Smooth muscle cell (in vitro differentiated cells): ENCODE measurements around the gene DPEP2NB. TPM values are rescaled to one million over a fixed set of nuclear protein-coding genes. Genes with fewer than 3 reads are reported as not detected.

Experiments
- DNase-seq: peaks from one replicate; lab custom pipeline; 2025; ENCODE audit not compliant: unreplicated experiment; lab: John Stamatoyannopoulos, UW
- H2AFZ ChIP-seq: fragments of 200-600 bp; sonication (generic); 2 replicates; pipeline ENCODE4 v1.6.0; 2016; ENCODE audit warnings: antibody characterized with exemption, low read depth, mild to moderate bottlenecking
- H3F3A ChIP-seq: fragments of 200-600 bp; sonication (generic); 2 replicates; pipeline ENCODE4 v1.6.0; 2017; ENCODE audit warnings: antibody characterized with exemption, low read depth
- H3K27ac ChIP-seq: fragments of 200-600 bp; sonication (generic); 2 replicates; pipeline ENCODE4 v1.5.1; 2016; ENCODE audit warnings: low read depth, mild to moderate bottlenecking
- H3K27me3 ChIP-seq: fragments of 200-600 bp; sonication (generic); 2 replicates; pipeline ENCODE4 v1.6.1; 2016; ENCODE audit warnings: low read depth, mild to moderate bottlenecking
- H3K36me3 ChIP-seq: fragments of 200-600 bp; sonication (generic); 2 replicates; pipeline ENCODE4 v1.5.1; 2016; ENCODE audit warnings: low read depth
- H3K4me1 ChIP-seq: fragments of 200-600 bp; sonication (generic); 2 replicates; pipeline ENCODE4 v1.5.1; 2016; ENCODE audit warnings: low read depth
- H3K4me2 ChIP-seq: fragments of 200-600 bp; sonication (generic); 2 replicates; pipeline ENCODE4 v1.6.0; 2016; ENCODE audit warnings: mild to moderate bottlenecking
- H3K4me3 ChIP-seq: fragments of 200-600 bp; sonication (generic); 2 replicates; pipeline ENCODE4 v1.5.1; 2016; ENCODE audit warnings: mild to moderate bottlenecking
- H3K79me2 ChIP-seq: fragments of 200-600 bp; sonication (generic); 2 replicates; pipeline ENCODE4 v1.6.0; 2016; ENCODE audit warnings: low read depth, mild to moderate bottlenecking
- H3K9ac ChIP-seq: fragments of 200-600 bp; sonication (generic); 2 replicates; pipeline ENCODE4 v1.6.0; 2016; ENCODE audit warnings: low read depth
- H3K9me3 ChIP-seq: fragments of 200-600 bp; sonication (generic); replicated peaks from 2 replicates; pipeline ENCODE4 v1.5.1; 2016; ENCODE audit warnings: low read depth
- H4K20me1 ChIP-seq: fragments of 200-600 bp; sonication (generic); 2 replicates; pipeline ENCODE4 v1.6.0; 2016; ENCODE audit warnings: low read depth
- CTCF ChIP-seq: fragments of 200-600 bp; sonication (generic); IDR thresholded peaks from 2 replicates; pipeline ENCODE4 v1.5.1; 2017; ENCODE audit warnings: borderline replicate concordance, mild to moderate bottlenecking, antibody characterized with exemption; ENCODE audit not compliant: insufficient read depth, poor library complexity, severe bottlenecking
- WGBS: methylation state at CpG from one replicate; pipeline ENCODE4 v1.1.7; 2016; ENCODE audit warnings: low lambda C conversion rate; 5-methylcytosine and 5-hydroxymethylcytosine counted together
- polyA plus RNA-seq: library from polyadenylated mRNA; unstranded; fragments of >200 nt; fragmentation: Nextera tagmentation; extraction: Ambion mirVana; gene quantifications from 2 replicates; pipeline ENCODE4 v1.2.1, GENCODE V29; 2016
- total RNA-seq: library from RNA; depleted of rRNA; stranded (reverse); fragments of >200 nt; gene quantifications from 2 replicates; pipeline ENCODE4 v1.2.3, GENCODE V29; 2014

Gene DPEP2NB
- total RNA-seq (not detected in 2 replicates), polyA plus RNA-seq (not detected in 2 replicates)

GRCh38 chr16:68015681-68016080, at the start of gene DPEP2NB:
Gene DPEP2NB (minus strand): TSS chr16:68015911. CDS start chr16:68015770, 141 bp downstream.
- H2AFZ ChIP-seq: no peak within 1 kb of the TSS
- no peak within 1 kb of the TSS for H3K4me2 ChIP-seq
- H3K79me2 ChIP-seq: no peaks in the 10 kb centered on the region
- 91% methylated on average over 5 of the region's 5 CpGs for WGBS
- H3K4me1 ChIP-seq: no peaks in the 10 kb centered on the region
- no peak within 1 kb of the TSS for H3K4me3 ChIP-seq
- TF ChIP-seq CTCF: no peak
- H3F3A ChIP-seq: no peaks in the 10 kb centered on the region
- no peaks in the 10 kb centered on the region for H3K9me3 ChIP-seq
- no peaks in the 10 kb centered on the region for H4K20me1 ChIP-seq
- no peaks in the 10 kb centered on the region for H3K36me3 ChIP-seq
- no peak for DNase-seq
- no peak within 1 kb of the TSS for H3K27ac ChIP-seq
- H3K9ac ChIP-seq: no peak within 1 kb of the TSS
- no peaks in the 10 kb centered on the region for H3K27me3 ChIP-seq

GRCh38 chr16:68064791-68065365, 49.2 kb upstream of the DPEP2NB start:
- DNase-seq: no peak
- H3F3A ChIP-seq: no peaks in the 10 kb centered on the region
- no peak overlapping the region for H3K27ac ChIP-seq
- TF ChIP-seq CTCF: peak; percentile 60
- H3K4me2 ChIP-seq: no peak overlapping the region
- H3K27me3 ChIP-seq: no peaks in the 10 kb centered on the region
- H2AFZ ChIP-seq: no peak overlapping the region
- H3K9me3 ChIP-seq: no peaks in the 10 kb centered on the region
- no peak overlapping the region for H3K9ac ChIP-seq
- H4K20me1 ChIP-seq: no peaks in the 10 kb centered on the region
- peaks cover 2% of the 10 kb centered on the region for H3K36me3 ChIP-seq
- WGBS: 34% methylated on average over 2 of the region's 2 CpGs
- H3K4me1 ChIP-seq: no peaks in the 10 kb centered on the region
- no peaks in the 10 kb centered on the region for H3K79me2 ChIP-seq
- no peak overlapping the region for H3K4me3 ChIP-seq

- no peaks in the 10 kb centered on the region for H3K27me3 ChIP-seq
- H3K4me3 ChIP-seq: no peak overlapping the region
- H3K36me3 ChIP-seq: peaks cover 3% of the 10 kb centered on the region
- WGBS: 97% methylated on average over 4 of the region's 4 CpGs
- no peaks in the 10 kb centered on the region for H3K4me1 ChIP-seq
- H3F3A ChIP-seq: no peaks in the 10 kb centered on the region
- no peak overlapping the region for H3K4me2 ChIP-seq
- H3K9me3 ChIP-seq: no peaks in the 10 kb centered on the region
- H3K27ac ChIP-seq: no peak overlapping the region
- no peak for TF ChIP-seq CTCF
- H2AFZ ChIP-seq: no peak overlapping the region
- no peaks in the 10 kb centered on the region for H3K79me2 ChIP-seq
- DNase-seq: no peak
- H3K9ac ChIP-seq: no peak overlapping the region
- no peaks in the 10 kb centered on the region for H4K20me1 ChIP-seq
Observed at GRCh38 chr16:68062910-68063393, 47.2 kb upstream of the DPEP2NB start.

GRCh38 chr16:68061396-68061795, 45.7 kb upstream of the DPEP2NB start:
- no peak overlapping the region for H3K4me3 ChIP-seq
- TF ChIP-seq CTCF: no peak
- no peaks in the 10 kb centered on the region for H3K79me2 ChIP-seq
- no peaks in the 10 kb centered on the region for H3K27me3 ChIP-seq
- H3K36me3 ChIP-seq: peaks cover 3% of the 10 kb centered on the region
- H3K4me2 ChIP-seq: no peak overlapping the region
- 96% methylated on average over 3 of the region's 3 CpGs for WGBS
- H3F3A ChIP-seq: no peaks in the 10 kb centered on the region
- no peaks in the 10 kb centered on the region for H4K20me1 ChIP-seq
- no peaks in the 10 kb centered on the region for H3K9me3 ChIP-seq
- no peak overlapping the region for H2AFZ ChIP-seq
- no peak overlapping the region for H3K27ac ChIP-seq
- H3K9ac ChIP-seq: no peak overlapping the region
- H3K4me1 ChIP-seq: no peaks in the 10 kb centered on the region
- no peak for DNase-seq
